Measurements from ENCODE around the gene CITED4. TPM values are rescaled to one million over a fixed set of nuclear protein-coding genes. Genes with fewer than 3 reads are reported as not detected.

The CITED4 gene
- polyA plus RNA-seq, 3 donors = 2.4 to 18.8 (median 17.1) TPM

DNA sequence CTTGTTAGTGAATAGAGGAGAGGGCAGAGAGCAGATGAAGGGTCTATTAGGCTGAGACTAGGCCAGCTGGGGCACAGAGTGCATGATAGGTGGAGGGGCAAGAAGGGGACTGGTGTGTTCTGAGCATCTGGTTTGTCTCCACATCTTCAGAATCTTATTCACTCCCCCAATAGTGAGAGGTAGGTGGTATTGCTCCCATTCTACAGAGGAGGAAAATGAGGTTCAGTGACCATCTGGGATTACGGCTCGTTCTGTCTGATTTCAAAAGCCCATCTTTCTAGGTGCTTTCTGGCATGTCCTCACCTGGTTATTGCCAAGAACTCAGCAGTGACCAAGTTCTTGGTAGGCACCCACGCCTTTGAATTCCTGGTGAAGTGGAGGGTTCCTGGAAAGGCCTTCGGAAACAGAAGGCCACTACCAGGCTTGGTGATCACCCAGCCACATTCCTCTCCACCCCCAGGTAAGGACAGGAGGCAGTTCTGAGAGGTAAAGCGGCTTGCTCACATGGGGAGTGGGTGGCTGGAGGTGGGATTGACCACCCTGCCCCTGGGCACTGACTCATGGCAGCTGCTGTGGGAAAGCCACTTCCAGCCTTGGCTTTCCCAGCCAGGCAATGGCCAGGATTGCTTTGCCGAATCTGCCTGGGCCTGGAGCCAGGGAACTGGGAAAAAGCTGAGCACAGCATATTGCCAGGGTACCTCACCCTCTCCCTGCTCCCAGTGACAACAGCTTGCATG is 18.8 kb upstream of the CITED4 start:
- Histone ChIP-seq H3K36me3 (replicated peaks in 1 of 2; ENCODE audit: control insufficient read depth in 1 of 2, insufficient read depth in 2 of 2, low read length in 2 of 2) (no peaks in the 10 kb centered on the region), H4K20me1 (ENCODE audit: insufficient read depth, low read length) (no peaks in the 10 kb centered on the region), H3K4me2 (replicated peaks; ENCODE audit: extremely low read depth, low read length, poor library complexity, severe bottlenecking) (no peak overlapping the region), H3K27me3 (ENCODE audit: control insufficient read depth in 2 of 2, insufficient read depth in 2 of 2, low read length in 2 of 2) (peaks cover 17 to 27% of the 10 kb centered on the region in 2 donors), H3K9ac (ENCODE audit: insufficient read depth, low read length, poor library complexity, severe bottlenecking) (no peak overlapping the region), H3K79me2 (ENCODE audit: insufficient read depth, low read length) (no peaks in the 10 kb centered on the region), H2AFZ (ENCODE audit: insufficient read depth, low read depth, low read length, poor library complexity, severe bottlenecking) (no peak overlapping the region), H3K4me1 (ENCODE audit: control insufficient read depth in 1 of 2, insufficient read depth in 2 of 2, low read length in 2 of 2) (peaks cover 5 to 26% of the 10 kb centered on the region in 2 donors), H3K9me3 (replicated peaks in 1 of 2; ENCODE audit: control insufficient read depth in 1 of 2, insufficient read depth in 1 of 2, low read length in 2 of 2) (peaks cover 0 to 9% of the 10 kb centered on the region in 2 donors), H3K4me3 (replicated peaks in 1 of 3; ENCODE audit: low read depth in 2 of 3, low read length in 3 of 3) (no peak overlapping the region), H3K27ac (ENCODE audit: low read depth in 1 of 2, low read length in 2 of 2) (no peak overlapping the region)
- DNase-seq = no peak
- Mint-ChIP-seq H3K36me3 (peaks cover 8 to 18% of the 10 kb centered on the region in 2 donors), H3K27me3 (ENCODE audit: low read depth in 3 of 3) (peaks cover 27 to 38% (median 37%) of the 10 kb centered on the region in 3 donors), H3K4me3 (no peak overlapping the region), H3K9me3 (peaks cover 4 to 20% (median 12%) of the 10 kb centered on the region in 7 donors), H3K4me1 (peaks cover 25% of the 10 kb centered on the region), H3K27ac (no peak overlapping the region)
- intact Hi-C loops (cut with micrococcal nuclease) = no loop called here
- 77% methylated on average over 3 of the region's 6 CpGs for WGBS (ENCODE audit: insufficient coverage)
- TF ChIP-seq, protein P1, sequence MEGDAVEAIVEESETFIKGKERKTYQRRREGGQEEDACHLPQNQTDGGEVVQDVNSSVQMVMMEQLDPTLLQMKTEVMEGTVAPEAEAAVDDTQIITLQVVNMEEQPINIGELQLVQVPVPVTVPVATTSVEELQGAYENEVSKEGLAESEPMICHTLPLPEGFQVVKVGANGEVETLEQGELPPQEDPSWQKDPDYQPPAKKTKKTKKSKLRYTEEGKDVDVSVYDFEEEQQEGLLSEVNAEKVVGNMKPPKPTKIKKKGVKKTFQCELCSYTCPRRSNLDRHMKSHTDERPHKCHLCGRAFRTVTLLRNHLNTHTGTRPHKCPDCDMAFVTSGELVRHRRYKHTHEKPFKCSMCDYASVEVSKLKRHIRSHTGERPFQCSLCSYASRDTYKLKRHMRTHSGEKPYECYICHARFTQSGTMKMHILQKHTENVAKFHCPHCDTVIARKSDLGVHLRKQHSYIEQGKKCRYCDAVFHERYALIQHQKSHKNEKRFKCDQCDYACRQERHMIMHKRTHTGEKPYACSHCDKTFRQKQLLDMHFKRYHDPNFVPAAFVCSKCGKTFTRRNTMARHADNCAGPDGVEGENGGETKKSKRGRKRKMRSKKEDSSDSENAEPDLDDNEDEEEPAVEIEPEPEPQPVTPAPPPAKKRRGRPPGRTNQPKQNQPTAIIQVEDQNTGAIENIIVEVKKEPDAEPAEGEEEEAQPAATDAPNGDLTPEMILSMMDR (IDR thresholded peaks at IDR 0.05) = no peak

DNA sequence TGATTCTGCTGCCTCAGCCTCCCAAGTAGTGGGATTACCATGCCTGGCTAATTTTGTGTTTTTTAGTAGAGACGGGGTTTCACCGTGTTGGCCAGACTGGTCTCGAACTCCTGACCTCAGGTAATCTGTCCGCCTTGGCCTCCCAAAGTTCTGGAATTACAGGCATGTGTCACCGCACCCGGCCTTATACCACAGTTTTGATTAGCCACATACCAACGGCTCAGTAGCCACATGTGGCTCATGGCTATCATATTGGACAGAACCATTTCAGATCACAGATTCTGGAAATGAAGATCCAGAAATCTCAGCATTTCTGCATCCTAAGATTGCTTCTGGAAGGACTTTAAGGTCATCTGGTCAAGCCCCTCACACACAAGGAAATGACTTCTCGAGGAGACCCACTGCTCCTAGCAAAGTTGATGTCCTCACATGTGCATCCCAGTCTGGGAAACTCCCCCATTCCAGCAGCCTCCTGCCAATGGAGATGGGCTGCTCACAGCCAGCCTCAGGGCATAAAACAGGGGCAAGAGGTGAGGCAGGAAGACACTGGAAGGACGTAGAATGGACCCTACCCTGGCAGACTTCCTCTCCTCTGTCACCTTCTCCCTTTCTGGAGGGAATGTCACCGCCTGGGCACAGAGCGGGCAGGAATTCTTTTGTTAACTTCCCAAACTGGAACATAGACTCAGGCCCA is 17.5 kb upstream of the CITED4 start:
- Histone ChIP-seq H3K4me3 (replicated peaks in 1 of 3; ENCODE audit: low read depth in 2 of 3, low read length in 3 of 3) (no peak overlapping the region), H3K36me3 (replicated peaks in 1 of 2; ENCODE audit: control insufficient read depth in 1 of 2, insufficient read depth in 2 of 2, low read length in 2 of 2) (no peaks in the 10 kb centered on the region), H4K20me1 (ENCODE audit: insufficient read depth, low read length) (no peaks in the 10 kb centered on the region), H3K79me2 (ENCODE audit: insufficient read depth, low read length) (no peaks in the 10 kb centered on the region), H3K4me2 (replicated peaks; ENCODE audit: extremely low read depth, low read length, poor library complexity, severe bottlenecking) (no peak overlapping the region), H3K27ac (ENCODE audit: low read depth in 1 of 2, low read length in 2 of 2) (no peak overlapping the region), H3K4me1 (ENCODE audit: control insufficient read depth in 1 of 2, insufficient read depth in 2 of 2, low read length in 2 of 2) (peaks cover 15 to 39% of the 10 kb centered on the region in 2 donors), H3K9ac (ENCODE audit: insufficient read depth, low read length, poor library complexity, severe bottlenecking) (no peak overlapping the region), H2AFZ (ENCODE audit: insufficient read depth, low read depth, low read length, poor library complexity, severe bottlenecking) (no peak overlapping the region), H3K9me3 (replicated peaks in 1 of 2; ENCODE audit: control insufficient read depth in 1 of 2, insufficient read depth in 1 of 2, low read length in 2 of 2) (peaks cover 0 to 9% of the 10 kb centered on the region in 2 donors), H3K27me3 (ENCODE audit: control insufficient read depth in 2 of 2, insufficient read depth in 2 of 2, low read length in 2 of 2) (peaks cover 13 to 20% of the 10 kb centered on the region in 2 donors)
- no peak overlapping the region for H3K4me3 Mint-ChIP-seq
- H3K27me3 Mint-ChIP-seq (ENCODE audit: low read depth in 3 of 3) = peaks cover 17 to 25% (median 24%) of the 10 kb centered on the region in 3 donors
- H3K4me1 Mint-ChIP-seq = peaks cover 36% of the 10 kb centered on the region
- H3K27ac Mint-ChIP-seq = no peak overlapping the region
- peaks cover 4 to 18% (median 12%) of the 10 kb centered on the region in 7 donors for H3K9me3 Mint-ChIP-seq
- peaks cover 6 to 16% of the 10 kb centered on the region in 2 donors for H3K36me3 Mint-ChIP-seq
- TF ChIP-seq, protein P1 (IDR thresholded peaks at IDR 0.05) = no peak
- 95% methylated on average over 9 of the region's 11 CpGs for whole genome bisulfite sequencing (ENCODE audit: insufficient coverage)
- DNase-seq = no peak
- intact Hi-C loops (cut with micrococcal nuclease) = no loop called here

Measured in CD14-positive monocyte (primary cell).